MM.1S (cell line): ENCODE measurements around the gene SRPK2.

Experiments used
- CTCF ChIP-seq: fragments of 300-600 bp; sonication (generic); IDR thresholded peaks from 2 replicates; pipeline ENCODE4 v1.5.1; 2016; ENCODE audit warnings: antibody characterized with exemption, low read length, mixed read lengths
- EZH2 ChIP-seq: fragments of 300-600 bp; sonication (generic); optimal IDR thresholded peaks from 2 replicates; pipeline ENCODE3; 2017; ENCODE audit warnings: low read depth, mild to moderate bottlenecking, antibody characterized with exemption, low read length, mixed read lengths
- EZH2phosphoT487 ChIP-seq: fragments of 300-600 bp; sonication (generic); IDR thresholded peaks from 2 replicates; pipeline ENCODE4 v1.6.1; 2018; ENCODE audit warnings: antibody characterized with exemption, low read length

- TF ChIP-seq CTCF (no peak), EZH2 (no peak), EZH2phosphoT487 (no peak)
Measured at GRCh38 chr7:105320896-105321295, 67.8 kb downstream of the SRPK2 start.
